ENCODE data around the gene PNLIPRP3.

Gene PNLIPRP3

DNA sequence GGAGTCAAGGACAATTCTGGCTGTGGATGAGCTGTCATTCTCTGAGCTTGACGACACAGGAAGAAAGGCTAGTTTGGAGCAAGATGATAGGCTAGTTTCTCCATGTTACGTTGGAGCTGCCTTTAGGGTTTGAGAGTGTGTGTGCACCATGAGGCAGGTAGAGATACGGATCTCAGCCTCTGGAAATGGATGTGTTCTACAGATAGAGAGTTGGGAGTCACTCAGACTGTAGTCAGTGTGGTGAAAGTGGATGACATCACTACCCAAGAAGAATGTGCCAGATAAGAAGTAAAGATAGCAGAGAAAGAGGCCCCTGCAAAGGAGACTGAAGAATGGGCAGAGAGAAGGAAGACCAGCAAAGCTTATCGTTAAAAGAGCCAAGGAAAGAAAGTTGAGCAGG, 42.4 kb downstream of the PNLIPRP3 start:
- TF ChIP-seq, protein P1, sequence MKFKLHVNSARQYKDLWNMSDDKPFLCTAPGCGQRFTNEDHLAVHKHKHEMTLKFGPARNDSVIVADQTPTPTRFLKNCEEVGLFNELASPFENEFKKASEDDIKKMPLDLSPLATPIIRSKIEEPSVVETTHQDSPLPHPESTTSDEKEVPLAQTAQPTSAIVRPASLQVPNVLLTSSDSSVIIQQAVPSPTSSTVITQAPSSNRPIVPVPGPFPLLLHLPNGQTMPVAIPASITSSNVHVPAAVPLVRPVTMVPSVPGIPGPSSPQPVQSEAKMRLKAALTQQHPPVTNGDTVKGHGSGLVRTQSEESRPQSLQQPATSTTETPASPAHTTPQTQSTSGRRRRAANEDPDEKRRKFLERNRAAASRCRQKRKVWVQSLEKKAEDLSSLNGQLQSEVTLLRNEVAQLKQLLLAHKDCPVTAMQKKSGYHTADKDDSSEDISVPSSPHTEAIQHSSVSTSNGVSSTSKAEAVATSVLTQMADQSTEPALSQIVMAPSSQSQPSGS (tag by site-specific recombination; IDR thresholded peaks at IDR 0.05; ENCODE audit: low read depth): peak; percentile 72
- no peak for TF ChIP-seq ZIC2 (tag by site-specific recombination; IDR thresholded peaks at IDR 0.05)
- CTCF ChIA-PET: interaction anchor here (0.7 to 1.7 kb wide), 6 partner anchors 9 to 705 kb away, joined by 3 to 11 read pairs (median 6); no protein-coding TSS in a partner anchor

DNA sequence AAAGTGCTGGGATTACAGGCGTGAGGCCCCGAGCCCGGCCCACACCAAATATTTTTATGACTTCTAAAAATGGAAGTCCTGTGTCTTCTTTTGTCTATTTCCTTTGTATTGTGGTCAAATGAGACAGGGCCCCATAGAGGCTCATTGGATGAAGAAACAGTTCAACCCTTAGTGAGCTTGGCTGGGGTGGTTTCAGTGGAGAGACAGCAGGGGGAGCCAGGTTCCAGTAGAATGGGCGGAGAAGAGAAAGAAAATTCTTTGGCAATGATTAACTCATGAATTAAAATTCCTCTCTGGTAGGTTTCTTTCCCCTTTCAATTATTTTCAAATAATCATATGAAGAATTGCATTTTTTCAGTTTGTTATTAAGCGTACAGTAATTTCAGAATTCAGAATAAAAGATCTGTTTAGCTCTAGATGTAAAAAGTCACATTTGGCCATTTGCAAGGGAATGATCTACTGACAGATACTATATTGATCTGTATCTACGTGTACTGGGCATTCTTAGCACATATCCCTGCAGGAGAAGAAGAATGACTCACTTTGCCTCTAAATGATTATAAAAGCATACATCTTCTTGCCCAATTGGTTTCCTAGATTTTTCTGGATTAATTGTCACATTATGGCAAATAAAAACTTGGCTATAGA, 43.2 kb downstream of the PNLIPRP3 start:
- no peaks in the 10 kb centered on the region for H3K36me3 ChIP-seq (ENCODE audit: control insufficient read depth in 2 of 2, insufficient read depth in 1 of 2, low read length in 2 of 2)
- H3K27ac ChIP-seq (ENCODE audit: extremely low read depth, low read depth, low read length): no peak overlapping the region
- ChIA-PET CTCF (interaction anchor here (1.1 to 1.7 kb wide), 5 partner anchors 10 to 704 kb away, joined by 3 to 11 read pairs (median 6); no protein-coding TSS in a partner anchor), POLR2A (no interaction called here)
- no peaks in the 10 kb centered on the region for H3K9me3 ChIP-seq (ENCODE audit: control insufficient read depth, insufficient read depth, low read depth, low read length)
- TF ChIP-seq ZNF350 (tag by site-specific recombination; IDR thresholded peaks at IDR 0.05) (no peak), ZNF654 (tag by site-specific recombination; IDR thresholded peaks at IDR 0.05; ENCODE audit: low read depth) (peak; percentile 51)
- H3K4me1 ChIP-seq (ENCODE audit: control insufficient read depth, insufficient read depth, low read length): no peaks in the 10 kb centered on the region
- H3K4me3 ChIP-seq (ENCODE audit: low read depth, low read length): no peak overlapping the region

More for the DNA sequence above, 42.4 kb downstream of the PNLIPRP3 start:
- POLR2A ChIA-PET: no interaction called here
- Histone ChIP-seq H3K36me3 (ENCODE audit: control insufficient read depth in 2 of 2, insufficient read depth in 1 of 2, low read length in 2 of 2) (no peaks in the 10 kb centered on the region), H3K4me1 (ENCODE audit: control insufficient read depth, insufficient read depth, low read length) (no peaks in the 10 kb centered on the region), H3K4me3 (ENCODE audit: low read depth, low read length) (no peak overlapping the region), H3K9me3 (ENCODE audit: control insufficient read depth, insufficient read depth, low read depth, low read length) (no peaks in the 10 kb centered on the region), H3K27ac (ENCODE audit: extremely low read depth, low read depth, low read length) (no peak overlapping the region)

DNA sequence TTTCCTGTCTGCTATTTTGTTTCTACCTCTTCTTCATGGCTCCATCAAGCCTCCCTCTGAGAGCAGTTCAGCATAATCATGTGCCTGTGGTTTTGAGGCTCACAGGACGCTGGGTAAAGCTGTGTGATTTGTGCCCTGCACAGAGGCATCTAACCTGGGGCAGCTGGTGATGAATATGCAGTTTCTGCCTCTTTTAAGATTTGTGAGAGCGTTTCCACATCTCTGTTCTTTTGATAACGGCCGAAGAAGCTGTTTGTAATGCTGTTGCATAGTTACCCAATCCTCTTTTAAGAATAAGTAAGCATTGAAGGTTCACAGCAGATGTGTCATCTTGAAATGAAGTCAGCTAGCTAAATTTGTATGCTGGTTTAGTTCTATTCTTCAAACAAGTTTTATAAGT, 45.2 kb downstream of the PNLIPRP3 start:
- CTCF ChIA-PET: interaction anchor here (1.5 kb wide), 1 partner anchor 17 kb away, joined by 3 read pairs; no protein-coding TSS in a partner anchor
- no peak overlapping the region for H3K4me3 ChIP-seq (ENCODE audit: low read depth, low read length)

DNA sequence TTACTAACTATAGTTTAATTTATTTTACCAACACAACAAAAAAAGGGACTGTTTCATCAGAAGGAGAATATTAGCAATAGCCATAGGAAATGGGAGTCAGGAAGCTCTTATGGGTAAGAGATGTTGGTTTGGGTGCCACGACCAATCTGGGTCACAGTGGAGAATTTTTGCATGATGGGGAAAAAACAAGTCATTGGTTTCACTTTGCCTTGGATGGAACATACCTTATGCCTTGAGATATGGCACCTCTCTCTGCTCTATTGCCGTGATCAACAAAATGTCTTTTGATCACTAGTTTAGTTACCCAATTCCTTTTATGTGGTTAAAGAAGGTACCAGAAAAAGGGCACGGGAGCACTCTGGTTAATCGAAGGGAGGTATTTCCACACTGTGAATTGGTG, 48.2 kb downstream of the PNLIPRP3 start:
- Histone ChIP-seq H3K4me1 (ENCODE audit: control insufficient read depth, insufficient read depth, low read length) (no peaks in the 10 kb centered on the region), H3K9me3 (ENCODE audit: control insufficient read depth, insufficient read depth, low read depth, low read length) (no peaks in the 10 kb centered on the region), H3K27ac (ENCODE audit: extremely low read depth, low read depth, low read length) (no peak overlapping the region), H3K4me3 (ENCODE audit: low read depth, low read length) (no peak overlapping the region), H3K36me3 (ENCODE audit: control insufficient read depth in 2 of 2, insufficient read depth in 1 of 2, low read length in 2 of 2) (no peaks in the 10 kb centered on the region)
- POLR2A ChIA-PET: no interaction called here
- TF ChIP-seq ZNF677 (tag by site-specific recombination; IDR thresholded peaks at IDR 0.05) (no peak), ZNF248 (tag by site-specific recombination; IDR thresholded peaks at IDR 0.05) (no peak), ZFP3 (tag by site-specific recombination; IDR thresholded peaks at IDR 0.05; ENCODE audit: low read depth) (no peak), ZNF302 (tag by site-specific recombination; IDR thresholded peaks at IDR 0.05; ENCODE audit: low read depth) (no peak), ZNF174 (tag by site-specific recombination; IDR thresholded peaks at IDR 0.05) (no peak), ZNF138 (tag by site-specific recombination; IDR thresholded peaks at IDR 0.05; ENCODE audit: borderline replicate concordance) (no peak), ZNF837 (tag by site-specific recombination; IDR thresholded peaks at IDR 0.05) (no peak), ZNF155 (tag by site-specific recombination; IDR thresholded peaks at IDR 0.05) (no peak), ZBTB8A (tag by site-specific recombination; IDR thresholded peaks at IDR 0.05) (no peak)
- CTCF ChIA-PET: interaction anchor here (0.8 to 1.1 kb wide), 2 partner anchors 14 to 32 kb away, joined by 5 read pairs; no protein-coding TSS in a partner anchor

More for the DNA sequence above, 45.2 kb downstream of the PNLIPRP3 start:
- TF ChIP-seq ZNF510 (tag by site-specific recombination; IDR thresholded peaks at IDR 0.05; ENCODE audit: insufficient replicate concordance) (no peak), ZNF184 (tag by site-specific recombination; IDR thresholded peaks at IDR 0.05) (no peak), ZNF658 (tag by site-specific recombination; IDR thresholded peaks at IDR 0.05) (no peak)
- TF ChIP-seq, protein P2, sequence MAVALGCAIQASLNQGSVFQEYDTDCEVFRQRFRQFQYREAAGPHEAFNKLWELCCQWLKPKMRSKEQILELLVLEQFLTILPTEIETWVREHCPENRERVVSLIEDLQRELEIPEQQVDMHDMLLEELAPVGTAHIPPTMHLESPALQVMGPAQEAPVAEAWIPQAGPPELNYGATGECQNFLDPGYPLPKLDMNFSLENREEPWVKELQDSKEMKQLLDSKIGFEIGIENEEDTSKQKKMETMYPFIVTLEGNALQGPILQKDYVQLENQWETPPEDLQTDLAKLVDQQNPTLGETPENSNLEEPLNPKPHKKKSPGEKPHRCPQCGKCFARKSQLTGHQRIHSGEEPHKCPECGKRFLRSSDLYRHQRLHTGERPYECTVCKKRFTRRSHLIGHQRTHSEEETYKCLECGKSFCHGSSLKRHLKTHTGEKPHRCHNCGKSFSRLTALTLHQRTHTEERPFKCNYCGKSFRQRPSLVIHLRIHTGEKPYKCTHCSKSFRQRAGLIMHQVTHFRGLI (tag by site-specific recombination; IDR thresholded peaks at IDR 0.05): no peak
- TF ChIP-seq, protein P3, sequence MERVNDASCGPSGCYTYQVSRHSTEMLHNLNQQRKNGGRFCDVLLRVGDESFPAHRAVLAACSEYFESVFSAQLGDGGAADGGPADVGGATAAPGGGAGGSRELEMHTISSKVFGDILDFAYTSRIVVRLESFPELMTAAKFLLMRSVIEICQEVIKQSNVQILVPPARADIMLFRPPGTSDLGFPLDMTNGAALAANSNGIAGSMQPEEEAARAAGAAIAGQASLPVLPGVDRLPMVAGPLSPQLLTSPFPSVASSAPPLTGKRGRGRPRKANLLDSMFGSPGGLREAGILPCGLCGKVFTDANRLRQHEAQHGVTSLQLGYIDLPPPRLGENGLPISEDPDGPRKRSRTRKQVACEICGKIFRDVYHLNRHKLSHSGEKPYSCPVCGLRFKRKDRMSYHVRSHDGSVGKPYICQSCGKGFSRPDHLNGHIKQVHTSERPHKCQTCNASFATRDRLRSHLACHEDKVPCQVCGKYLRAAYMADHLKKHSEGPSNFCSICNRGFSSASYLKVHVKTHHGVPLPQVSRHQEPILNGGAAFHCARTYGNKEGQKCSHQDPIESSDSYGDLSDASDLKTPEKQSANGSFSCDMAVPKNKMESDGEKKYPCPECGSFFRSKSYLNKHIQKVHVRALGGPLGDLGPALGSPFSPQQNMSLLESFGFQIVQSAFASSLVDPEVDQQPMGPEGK (tag by site-specific recombination; IDR thresholded peaks at IDR 0.05): no peak
- no peaks in the 10 kb centered on the region for H3K4me1 ChIP-seq (ENCODE audit: control insufficient read depth, insufficient read depth, low read length)
- POLR2A ChIA-PET: interaction anchor here (0.6 kb wide), 1 partner anchor 121 kb away, joined by 4 read pairs; no protein-coding TSS in a partner anchor
- H3K36me3 ChIP-seq (ENCODE audit: control insufficient read depth in 2 of 2, insufficient read depth in 1 of 2, low read length in 2 of 2): no peaks in the 10 kb centered on the region
- no peak overlapping the region for H3K27ac ChIP-seq (ENCODE audit: extremely low read depth, low read depth, low read length)
- no peaks in the 10 kb centered on the region for H3K9me3 ChIP-seq (ENCODE audit: control insufficient read depth, insufficient read depth, low read depth, low read length)
